GM21528 (cell line): ENCODE measurements around the gene GALNT9.
"Not testable (repeated sequence)": the region's sequence is repeated elsewhere in the genome, so short reads cannot be mapped to it uniquely, and the experiment has no call there.

Experiments used
- ATAC-seq: cut with Tn5 transposase; IDR thresholded peaks from one replicate; pipeline ENCODE4 v1.9.1; 2021; ENCODE audit warnings: mild to moderate bottlenecking, moderate library complexity; ENCODE audit not compliant: unreplicated experiment, low FRiP score

The GALNT9 gene

DNA sequence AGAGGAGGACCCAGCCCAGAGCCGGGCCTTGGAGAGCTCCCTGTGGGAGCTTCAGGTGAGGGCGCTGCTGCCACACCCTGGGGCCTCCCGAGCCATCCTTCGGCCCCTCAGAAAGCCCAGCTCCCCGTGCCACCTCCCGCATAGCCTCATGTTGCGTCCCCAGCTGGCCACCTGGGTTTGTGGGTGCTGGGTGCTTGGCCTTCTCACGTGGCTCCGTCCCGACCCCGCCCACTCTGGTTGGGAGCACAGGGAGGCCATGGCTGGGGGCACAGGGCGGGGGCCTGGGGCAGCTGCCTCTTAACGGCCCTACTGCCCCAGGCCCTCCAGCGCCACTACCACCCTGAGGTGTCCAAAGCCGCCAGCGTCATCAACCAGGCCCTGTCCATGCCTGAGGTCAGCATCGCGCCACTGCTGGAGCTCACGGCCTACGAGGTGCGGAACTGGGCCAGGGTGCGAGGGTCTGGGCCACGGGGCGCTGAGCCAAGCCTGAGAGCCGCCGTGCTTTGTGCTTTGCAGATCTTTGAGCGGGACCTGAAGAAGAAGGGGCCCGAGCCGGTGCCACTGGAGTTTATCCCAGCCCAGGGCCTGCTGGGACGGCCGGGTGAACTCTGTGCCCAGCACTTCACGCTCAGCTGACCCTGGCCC, 177.5 kb downstream of the GALNT9 start:
- no peak for ATAC-seq

DNA sequence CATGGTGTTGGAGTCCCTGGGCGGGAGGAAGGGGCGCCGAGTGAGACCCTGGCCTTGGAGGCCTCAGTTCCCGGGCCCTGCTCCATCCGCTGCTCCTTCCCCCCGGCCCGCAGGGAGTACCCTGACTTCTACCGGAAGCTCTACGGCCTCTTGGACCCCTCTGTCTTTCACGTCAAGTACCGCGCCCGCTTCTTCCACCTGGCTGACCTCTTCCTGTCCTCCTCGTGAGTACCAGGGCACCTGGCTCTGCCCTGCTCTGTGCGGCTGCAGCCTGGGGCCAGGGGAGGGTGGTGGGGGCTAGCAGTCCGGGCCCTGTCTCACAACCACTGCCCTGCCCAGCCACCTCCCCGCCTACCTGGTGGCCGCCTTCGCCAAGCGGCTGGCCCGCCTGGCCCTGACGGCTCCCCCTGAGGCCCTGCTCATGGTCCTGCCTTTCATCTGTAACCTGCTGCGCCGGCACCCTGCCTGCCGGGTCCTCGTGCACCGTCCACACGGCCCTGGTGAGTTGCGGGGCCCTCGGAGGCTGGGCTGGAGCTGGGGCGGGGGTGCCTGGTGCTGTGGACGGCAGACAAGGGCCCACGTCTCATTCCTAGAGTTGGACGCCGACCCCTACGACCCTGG, 178.1 kb downstream of the GALNT9 start:
- ATAC-seq = no peak

DNA sequence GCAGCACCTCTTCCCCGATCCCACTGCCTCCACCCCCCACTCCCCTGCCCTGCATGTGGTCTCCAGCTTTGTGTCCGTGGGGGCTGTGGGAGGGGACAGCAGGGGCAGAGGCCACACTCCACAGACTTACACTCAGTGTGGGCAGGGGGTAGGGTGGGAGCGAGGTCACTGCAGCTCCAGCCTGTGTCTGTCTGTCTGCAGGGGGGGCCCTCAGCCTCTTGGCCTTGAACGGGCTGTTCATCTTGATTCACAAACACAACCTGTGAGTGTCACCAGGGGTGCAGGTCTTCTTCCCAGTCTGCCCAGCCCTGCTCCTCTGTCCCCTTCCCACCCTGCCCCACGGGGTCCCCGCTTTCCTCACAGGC, 178.6 kb downstream of the GALNT9 start:
- no peak for ATAC-seq

DNA sequence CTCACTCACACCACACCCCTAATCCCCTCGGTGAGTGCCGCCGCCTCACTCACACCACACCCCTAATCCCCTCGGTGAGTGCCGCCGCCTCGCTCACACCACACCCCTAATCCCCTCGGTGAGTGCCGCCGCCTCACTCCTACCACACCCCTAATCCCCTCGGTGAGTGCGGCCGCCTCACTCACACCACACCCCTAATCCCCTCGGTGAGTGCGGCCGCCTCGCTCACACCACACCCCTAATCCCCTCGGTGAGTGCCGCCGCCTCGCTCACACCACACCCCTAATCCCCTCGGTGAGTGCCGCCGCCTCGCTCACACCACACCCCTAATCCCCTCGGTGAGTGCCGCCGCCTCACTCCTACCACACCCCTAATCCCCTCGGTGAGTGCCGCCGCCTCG, 179.9 kb downstream of the GALNT9 start:
- ATAC-seq = not testable (repeated sequence)

DNA sequence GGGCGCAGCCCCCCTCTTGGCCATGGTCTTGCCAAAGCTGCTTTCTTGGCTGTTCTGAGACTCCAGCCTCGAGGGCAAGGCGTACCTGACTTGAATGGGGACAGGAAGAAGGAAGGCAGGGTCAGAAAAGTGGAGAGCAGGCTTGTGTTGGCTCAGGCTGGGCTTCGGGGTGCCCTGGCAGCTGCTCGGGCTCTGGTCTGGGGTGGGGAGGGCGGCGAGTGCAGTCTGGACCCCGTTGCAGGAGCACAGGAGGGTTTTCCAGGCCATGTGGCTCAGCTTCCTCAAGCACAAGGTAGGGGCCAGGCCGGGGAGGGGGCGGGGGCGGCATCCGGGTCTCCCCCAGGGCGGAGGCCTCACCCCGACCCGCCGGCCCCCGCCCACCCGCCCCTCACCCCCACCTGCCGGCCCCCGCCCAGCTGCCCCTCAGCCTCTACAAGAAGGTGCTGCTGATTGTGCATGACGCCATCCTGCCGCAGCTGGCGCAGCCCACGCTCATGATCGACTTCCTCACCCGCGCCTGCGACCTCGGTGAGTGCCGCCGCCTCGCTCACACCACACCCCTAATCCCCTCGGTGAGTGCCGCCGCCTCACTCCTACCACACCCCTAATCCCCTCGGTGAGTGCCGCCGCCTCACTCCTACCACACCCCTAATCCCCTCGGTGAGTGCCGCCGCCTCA, 180.9 kb downstream of the GALNT9 start:
- no peak for ATAC-seq

DNA sequence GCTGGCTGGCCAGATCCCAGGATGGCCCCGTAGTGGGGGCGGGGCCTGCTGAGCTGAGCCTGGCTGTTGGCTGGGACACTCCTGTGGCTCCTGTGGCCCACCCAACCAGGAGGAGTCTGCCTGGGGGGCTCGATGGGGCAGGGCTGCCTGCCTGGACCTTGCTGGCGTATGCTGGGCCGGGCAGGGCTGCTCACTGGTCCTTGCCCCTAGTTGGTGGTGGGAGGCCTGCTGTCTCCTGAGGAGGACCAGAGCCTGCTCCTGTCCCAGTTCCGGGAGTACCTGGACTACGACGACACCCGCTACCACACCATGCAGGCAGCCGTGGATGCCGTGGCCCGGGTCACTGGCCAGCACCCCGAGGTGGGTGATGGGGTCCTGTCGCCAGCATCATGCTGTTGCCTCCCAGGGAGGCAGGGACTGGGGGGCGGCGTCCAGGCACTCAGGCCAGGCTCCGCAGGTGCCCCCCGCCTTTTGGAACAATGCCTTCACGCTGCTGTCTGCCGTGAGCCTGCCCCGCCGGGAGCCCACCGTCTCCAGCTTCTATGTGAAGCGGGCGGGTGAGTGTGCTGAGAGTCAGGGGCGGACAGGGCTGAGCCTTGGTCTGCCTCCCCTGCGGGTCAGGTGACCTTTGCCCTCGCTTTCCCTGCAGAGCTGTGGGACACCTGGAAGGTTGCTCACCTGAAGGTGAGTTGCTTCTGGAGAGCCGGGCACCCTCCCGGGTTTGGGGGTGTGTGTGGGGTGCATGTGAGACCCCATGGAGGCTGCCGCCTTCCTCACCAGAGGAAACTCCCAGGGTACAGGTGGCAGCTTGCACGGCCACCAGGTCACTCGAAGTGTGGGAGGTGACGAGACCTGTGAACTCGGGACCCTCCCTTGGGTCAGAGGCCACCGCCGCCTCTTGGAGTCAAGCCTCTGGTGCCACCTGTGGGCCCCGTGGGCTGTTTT, 181.7 kb downstream of the GALNT9 start:
- ATAC-seq = no peak

DNA sequence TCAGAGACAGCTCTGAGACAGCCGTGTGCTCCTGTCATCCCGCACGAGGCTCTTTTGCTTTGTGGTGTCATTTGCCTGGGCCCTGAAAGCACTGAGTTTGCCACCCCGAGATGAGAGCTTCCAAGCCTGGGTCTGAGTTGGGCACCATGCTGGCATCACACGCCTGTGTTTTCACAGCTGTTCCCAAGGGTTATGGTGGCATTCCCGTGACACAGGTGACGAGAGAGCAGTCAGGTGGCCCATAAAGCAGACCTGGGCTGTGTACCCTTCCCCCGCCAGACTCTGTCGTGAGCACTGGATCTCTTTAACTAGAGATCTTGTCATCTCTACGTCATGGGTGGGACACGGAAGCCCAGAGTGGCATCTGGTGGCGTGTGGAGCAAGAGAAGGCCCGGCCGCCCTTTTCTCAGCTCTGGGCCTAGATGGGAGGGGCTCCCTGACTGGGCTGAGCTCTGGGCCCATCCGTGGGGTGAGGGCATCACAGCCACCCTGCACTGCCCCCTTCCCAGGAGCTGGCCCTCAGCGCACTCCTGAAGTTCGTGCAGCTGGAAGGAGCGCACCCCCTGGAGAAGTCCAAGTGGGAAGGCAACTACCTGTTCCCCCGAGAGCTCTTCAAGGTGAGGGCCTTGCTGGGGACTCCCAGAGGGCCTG, 182.5 kb downstream of the GALNT9 start:
- no peak for ATAC-seq
